Left lung (tissue), 10 donors: ENCODE results near the gene ABHD16A. TPM values are rescaled to one million over a fixed set of nuclear protein-coding genes. Genes with fewer than 3 reads are reported as not detected.
A peak's percentile ranks its signal among the peaks of the same experiment; 100 is the strongest.

Experiments
- ATAC-seq: fragments of 200-7000 bp; cut with Tn5 transposase; one replicate; pipeline ENCODE4 v1.9.1; 2020; ENCODE audit warnings: moderate library complexity
- DNase-seq, 4 donors: peaks; one replicate each; pipeline ENCODE4 v3.0.0-alpha.2; 2013 to 2020
- H3K27ac ChIP-seq, 2 donors: fragments of 200-600 bp; sonication (generic) in 1 of 2; one replicate each; pipeline versions ENCODE4 v1.5.0 to v1.8.0; 2020 to 2021
- H3K27me3 ChIP-seq, 2 donors: fragments of 200-600 bp; sonication (generic) in 1 of 2; one replicate each; pipeline versions ENCODE4 v1.5.0 to v1.8.0; 2020 to 2021
- H3K36me3 ChIP-seq, 2 donors: fragments of 200-600 bp; sonication (generic) in 1 of 2; one replicate each; pipeline versions ENCODE4 v1.5.0 to v1.8.0; 2020 to 2021
- H3K4me1 ChIP-seq, 2 donors: fragments of 200-600 bp; one replicate each; pipeline ENCODE4 v1.8.0; 2021
- H3K4me3 ChIP-seq, 2 donors: fragments of 200-600 bp; sonication (generic) in 1 of 2; one replicate each; pipeline versions ENCODE4 v1.5.0 to v1.8.0; 2020 to 2021; ENCODE audit warnings: mild to moderate bottlenecking in 1 of 2
- H3K9me3 ChIP-seq, 2 donors: fragments of 200-600 bp; sonication (generic) in 1 of 2; one replicate each; pipeline versions ENCODE4 v1.5.0 to v1.8.0; 2020 to 2021
- CTCF ChIP-seq, 2 donors: fragments of 200-600 bp; sonication (generic) in 1 of 2; IDR thresholded peaks; one replicate each; pipeline versions ENCODE4 v1.5.0 to v1.8.0; 2021; ENCODE audit warnings: antibody characterized with exemption in 2 of 2
- intact Hi-C, 2 donors: fragments of 100-400 bp; cut with DNase I; formaldehyde crosslinking; loops; one replicate each; pipeline versions ENCODE4 v1.11.2 to v1.14.2; 2022
- polyA plus RNA-seq, 6 donors: library from polyadenylated mRNA; unstranded; fragments of 120-200 nt; gene quantifications; one replicate each; pipeline ENCODE4 v1.2.1, GENCODE V29; 2013; ENCODE audit not compliant: insufficient read length in 6 of 6
- total RNA-seq, 2 donors: library from RNA; stranded (reverse); fragmentation: NEBNext Ultra II Directional; extraction: Animal tissue kit (Norgen Biotek cat#: 25700); gene quantifications; one replicate each; pipeline ENCODE4 v1.2.1, GENCODE V29; 2021
- donor health status: DM: no; HTN: yes; CAD: no.
- donor health status: DM: no; HTN: no; CAD: no.

Gene ABHD16A
- total and polyA plus RNA-seq, 8 donors: 53.6 to 63.9 (median 58.1) TPM

GRCh38 chr6:31654574-31655348 lies 48.4 kb downstream of the ABHD16A start:
- Histone ChIP-seq H3K4me3 (no peak overlapping the region), H3K4me1 (peaks cover 20 to 71% of the 10 kb centered on the region in 2 donors)
- ATAC-seq: no peak

DNA sequence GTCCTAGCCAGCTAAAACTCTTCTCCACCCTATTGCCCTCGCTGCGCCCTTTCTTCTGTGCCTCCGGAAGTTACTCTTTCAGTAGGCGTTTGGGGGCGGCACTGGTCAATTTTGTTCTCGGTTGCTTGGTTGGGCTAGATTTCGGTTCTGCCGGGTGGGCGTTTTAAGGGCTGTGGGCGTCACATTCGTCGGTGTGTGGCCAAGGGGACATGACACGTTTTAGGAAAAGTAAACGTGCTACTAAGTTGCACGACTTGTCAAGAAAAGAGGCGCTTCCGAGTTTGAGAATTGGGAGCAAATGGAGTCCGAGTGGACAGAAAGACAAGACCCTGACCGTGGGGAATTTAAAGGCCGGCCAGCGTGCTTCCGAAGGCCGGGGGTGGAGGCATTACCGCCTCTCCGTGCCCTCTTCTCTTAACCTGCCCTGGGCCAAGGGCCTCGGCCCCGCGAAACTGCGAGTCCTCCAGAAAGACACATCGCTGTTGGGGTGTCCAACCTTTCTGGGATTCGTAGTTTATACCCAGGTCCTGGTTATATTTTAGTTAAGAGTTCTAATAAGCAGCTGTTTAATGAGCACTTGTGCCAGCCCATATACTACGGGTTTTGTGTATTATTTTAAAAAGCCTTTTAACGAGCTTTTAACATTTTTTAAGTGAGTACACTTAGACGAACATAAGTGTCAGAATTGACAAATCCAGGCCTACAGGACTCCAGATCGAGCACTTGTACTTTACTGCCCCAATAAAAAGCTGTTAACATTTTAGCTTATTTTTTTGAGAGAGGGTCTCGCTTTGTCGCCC lies 50.0 kb downstream of the ABHD16A start:
- Histone ChIP-seq H3K36me3 (peaks cover 0 to 49% of the 10 kb centered on the region in 2 donors), H3K4me3 (peak overlapping the region; percentile 73 to 86), H3K27ac (peak overlapping the region; percentile 96 to 98), H3K9me3 (no peaks in the 10 kb centered on the region), H3K4me1 (peaks cover 5 to 54% of the 10 kb centered on the region in 2 donors), H3K27me3 (no peaks in the 10 kb centered on the region)
- no peak for TF ChIP-seq CTCF (IDR thresholded peaks at IDR 0.05)
- ATAC-seq (peak; percentile 82), DNase-seq (peak in 2 of 4 donors; percentile 87 to 94)
- intact Hi-C loops: no loop called here

More at GRCh38 chr6:31654574-31655348, 48.4 kb downstream of the ABHD16A start:
- Histone ChIP-seq H3K9me3 (no peaks in the 10 kb centered on the region), H3K27ac (no peak overlapping the region), H3K27me3 (no peaks in the 10 kb centered on the region), H3K36me3 (peaks cover 0 to 33% of the 10 kb centered on the region in 2 donors)
- TF ChIP-seq CTCF (IDR thresholded peaks at IDR 0.05): no peak
- intact Hi-C loops: no loop called here
- no peak for DNase-seq

DNA sequence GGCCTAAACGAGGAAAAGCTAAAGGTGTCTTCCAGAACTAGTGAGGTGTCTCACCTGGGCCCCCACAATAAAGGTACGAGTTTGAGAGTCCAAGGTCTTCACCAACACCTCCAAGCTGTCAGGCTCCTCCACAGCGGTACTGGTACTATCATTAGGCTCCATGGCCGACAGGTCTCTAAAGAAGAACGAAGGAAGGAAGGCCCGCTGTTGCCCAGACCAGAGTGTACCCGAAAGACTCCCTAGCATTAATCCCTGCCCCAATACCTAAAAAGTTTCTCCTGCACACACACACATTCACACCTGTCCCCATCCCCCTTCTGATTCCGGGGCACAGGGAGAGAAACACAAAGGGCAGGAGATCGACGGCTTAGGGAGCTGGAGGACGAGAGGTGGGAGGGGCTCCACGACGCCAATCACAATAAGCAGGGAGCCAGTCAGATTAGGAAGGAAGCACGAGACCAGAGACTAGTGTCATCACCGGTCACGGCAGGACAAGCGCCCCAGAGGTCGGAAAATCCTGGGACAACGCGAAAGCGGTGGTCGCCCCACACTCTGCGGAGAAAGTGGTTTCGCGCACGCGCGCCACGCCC lies 51.4 kb downstream of the ABHD16A start:
- Histone ChIP-seq H3K9me3 (no peaks in the 10 kb centered on the region), H3K4me3 (peak overlapping the region; percentile 73 to 86), H3K27ac (peak overlapping the region; percentile 96 to 98), H3K4me1 (peaks cover 5 to 41% of the 10 kb centered on the region in 2 donors), H3K36me3 (peaks cover 0 to 52% of the 10 kb centered on the region in 2 donors), H3K27me3 (no peaks in the 10 kb centered on the region)
- DNase-seq (peak in 2 of 4 donors; percentile 78 to 83), ATAC-seq (peak; percentile 76)
- TF ChIP-seq CTCF (IDR thresholded peaks at IDR 0.05): no peak
- intact Hi-C loops: no loop called here

GRCh38 chr6:31645325-31645724 lies 57.8 kb downstream of the ABHD16A start:
- Histone ChIP-seq H3K9me3 (no peaks in the 10 kb centered on the region), H3K4me3 (no peak overlapping the region), H3K27me3 (no peaks in the 10 kb centered on the region), H3K36me3 (peaks cover 0 to 98% of the 10 kb centered on the region in 2 donors), H3K4me1 (peaks cover 0 to 5% of the 10 kb centered on the region in 2 donors), H3K27ac (no peak overlapping the region)
- no peak for TF ChIP-seq CTCF (IDR thresholded peaks at IDR 0.05)
- intact Hi-C loops: no loop called here
- ATAC-seq (no peak), DNase-seq (no peak)
